Kidney (tissue), 14 donors: ENCODE results near the gene SEPTIN8. TPM values are rescaled to one million over a fixed set of nuclear protein-coding genes. Genes with fewer than 3 reads are reported as not detected.

Source experiments
- DNase-seq, 5 donors: peaks; one replicate each; pipeline ENCODE4 v3.0.0-alpha.2; 2013 to 2020
- FAIRE-seq: peaks from 2 replicates; lab custom pipeline; 2012; peaks lifted over from hg19 to GRCh38; lab: Jason Lieb, UNC
- H3K27ac ChIP-seq, 2 donors: one replicate each; pipeline ENCODE4 v1.7.0; 2013; ENCODE audit warnings: low read depth in 2 of 2, low read length in 2 of 2, inconsistent platforms in 1 of 2
- H3K27me3 ChIP-seq: one replicate; pipeline ENCODE4 v1.7.1; 2013; ENCODE audit warnings: low read length, inconsistent platforms; ENCODE audit not compliant: control insufficient read depth, insufficient read depth
- H3K36me3 ChIP-seq, 3 donors: one replicate each; pipeline versions ENCODE4 v1.7.0 to v1.7.1; 2013; ENCODE audit warnings: low read length in 3 of 3, control low read depth in 1 of 3, inconsistent platforms in 1 of 3; ENCODE audit not compliant: insufficient read depth in 3 of 3, control insufficient read depth in 2 of 3
- H3K4me1 ChIP-seq, 3 donors: one replicate each; pipeline versions ENCODE4 v1.7.0 to v1.7.1; 2013; ENCODE audit warnings: low read length in 3 of 3, inconsistent platforms in 1 of 3, low read depth in 1 of 3; ENCODE audit not compliant: control insufficient read depth in 2 of 3, insufficient read depth in 2 of 3
- H3K4me3 ChIP-seq, 3 donors: one replicate each; pipeline versions ENCODE4 v1.7.0 to v1.8.1; 2013; ENCODE audit warnings: low read length in 3 of 3, control low read depth in 1 of 3, inconsistent platforms in 1 of 3
- H3K9ac ChIP-seq, 3 donors: one replicate each; pipeline versions ENCODE4 v1.7.0 to v1.7.1; 2013; ENCODE audit warnings: low read length in 3 of 3, control low read depth in 1 of 3, inconsistent platforms in 1 of 3
- H3K9me3 ChIP-seq, 3 donors: one replicate each; pipeline versions ENCODE4 v1.7.0 to v1.7.1; 2013; ENCODE audit warnings: low read length in 3 of 3, control low read depth in 1 of 3, inconsistent platforms in 1 of 3; ENCODE audit not compliant: control insufficient read depth in 2 of 3, insufficient read depth in 1 of 3
- intact Hi-C: fragments of 100-400 bp; cut with DNase I; formaldehyde crosslinking; loops from one replicate; pipeline ENCODE4 v1.11.1; 2022
- polyA plus RNA-seq: library from polyadenylated mRNA; stranded (reverse); fragments of 350-450 nt; fragmentation: Illumina TruSeq; extraction: RNeasy Lipid Tissue Mini Kit (QIAGEN cat#74804); gene quantifications from one replicate; pipeline ENCODE4 v1.2.3, GENCODE V29; 2014; ENCODE audit warnings: low read depth, low replicate concordance; ENCODE audit not compliant: insufficient read depth
- total RNA-seq: library from RNA; stranded (reverse); fragmentation: NEBNext Ultra II Directional; extraction: Animal tissue kit (Norgen Biotek cat#: 25700); gene quantifications from one replicate; pipeline ENCODE4 v1.2.1, GENCODE V29; 2021
- TF ChIP-seq, protein P1 (sequence below): IDR thresholded peaks from 3 replicates; pipeline ENCODE4 v1.5.1; 2012; ENCODE audit warnings: mild to moderate bottlenecking, moderate library complexity, borderline replicate concordance; ENCODE audit not compliant: insufficient read depth; ENCODE audit errors: extremely low read depth
- donor health status: control.
- donor health status: control.
- donor health status: control.
- donor health status: control.
- donor health status: control.
- donor health status: DM: yes; HTN: yes; CAD: no.
- donor health status: Normal renal cell carcinoma (clear cell type).

The SEPTIN8 gene
- total and polyA plus RNA-seq, 2 donors from 2014 or later: 24.9 to 54.4 TPM

DNA sequence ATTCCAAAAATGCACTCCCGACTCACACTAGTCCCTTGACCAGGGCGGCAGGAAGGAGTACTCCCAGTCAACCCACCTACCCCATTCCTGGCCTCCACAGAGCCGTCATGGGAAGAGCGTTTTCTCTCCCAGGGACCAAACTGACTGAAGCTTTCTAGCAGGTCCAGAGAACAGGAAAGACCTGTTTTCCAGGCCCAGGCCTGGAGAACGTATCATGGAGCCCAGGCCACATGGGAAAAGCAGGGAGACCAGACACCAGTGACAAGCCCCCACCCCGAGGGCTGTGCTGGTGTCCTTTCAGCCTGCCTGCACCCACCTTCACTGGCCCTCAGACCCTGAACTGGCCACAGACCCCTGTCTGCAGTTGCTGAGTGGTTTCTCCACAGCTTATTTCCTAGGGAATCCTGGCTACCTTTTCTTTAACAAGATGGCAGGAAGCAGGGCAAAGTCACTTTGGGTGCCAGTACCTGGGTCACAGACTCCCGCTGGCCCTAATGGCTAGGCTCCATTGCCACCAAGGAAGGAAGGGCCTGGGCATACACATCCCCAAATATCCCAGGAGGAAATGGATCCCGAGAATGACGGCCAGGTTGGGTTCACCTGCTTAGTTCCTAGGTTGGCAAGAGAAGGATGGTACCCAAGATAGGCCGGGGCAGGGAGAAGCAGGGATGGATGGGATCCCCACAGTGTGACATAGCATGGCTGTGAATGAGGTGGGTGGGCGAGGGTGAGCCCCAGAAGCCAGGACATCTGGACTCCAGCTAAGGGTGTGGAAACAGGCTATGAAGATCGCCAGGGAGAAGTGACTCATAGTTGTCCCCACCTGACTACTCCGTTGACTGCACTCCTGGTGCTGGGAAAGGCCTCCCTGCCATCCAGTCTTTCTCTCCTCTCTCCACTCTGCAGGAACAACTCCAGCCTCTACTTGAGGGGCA is 17.7 kb downstream of the SEPTIN8 start:
- Histone ChIP-seq H3K36me3 (peaks cover 0 to 41% (median 21%) of the 10 kb centered on the region in 3 donors), H3K4me3 (no peak overlapping the region), H3K4me1 (no peaks in the 10 kb centered on the region), H3K27ac (no peak overlapping the region), H3K9ac (no peak overlapping the region), H3K9me3 (no peaks in the 10 kb centered on the region), H3K27me3 (no peaks in the 10 kb centered on the region)
- intact Hi-C loops: no loop called here
- TF ChIP-seq, protein P1, sequence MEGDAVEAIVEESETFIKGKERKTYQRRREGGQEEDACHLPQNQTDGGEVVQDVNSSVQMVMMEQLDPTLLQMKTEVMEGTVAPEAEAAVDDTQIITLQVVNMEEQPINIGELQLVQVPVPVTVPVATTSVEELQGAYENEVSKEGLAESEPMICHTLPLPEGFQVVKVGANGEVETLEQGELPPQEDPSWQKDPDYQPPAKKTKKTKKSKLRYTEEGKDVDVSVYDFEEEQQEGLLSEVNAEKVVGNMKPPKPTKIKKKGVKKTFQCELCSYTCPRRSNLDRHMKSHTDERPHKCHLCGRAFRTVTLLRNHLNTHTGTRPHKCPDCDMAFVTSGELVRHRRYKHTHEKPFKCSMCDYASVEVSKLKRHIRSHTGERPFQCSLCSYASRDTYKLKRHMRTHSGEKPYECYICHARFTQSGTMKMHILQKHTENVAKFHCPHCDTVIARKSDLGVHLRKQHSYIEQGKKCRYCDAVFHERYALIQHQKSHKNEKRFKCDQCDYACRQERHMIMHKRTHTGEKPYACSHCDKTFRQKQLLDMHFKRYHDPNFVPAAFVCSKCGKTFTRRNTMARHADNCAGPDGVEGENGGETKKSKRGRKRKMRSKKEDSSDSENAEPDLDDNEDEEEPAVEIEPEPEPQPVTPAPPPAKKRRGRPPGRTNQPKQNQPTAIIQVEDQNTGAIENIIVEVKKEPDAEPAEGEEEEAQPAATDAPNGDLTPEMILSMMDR: no peak
- DNase-seq: peak in 3 of 5 donors; percentile 47 to 66 (median 52)
- no peak for FAIRE-seq

DNA sequence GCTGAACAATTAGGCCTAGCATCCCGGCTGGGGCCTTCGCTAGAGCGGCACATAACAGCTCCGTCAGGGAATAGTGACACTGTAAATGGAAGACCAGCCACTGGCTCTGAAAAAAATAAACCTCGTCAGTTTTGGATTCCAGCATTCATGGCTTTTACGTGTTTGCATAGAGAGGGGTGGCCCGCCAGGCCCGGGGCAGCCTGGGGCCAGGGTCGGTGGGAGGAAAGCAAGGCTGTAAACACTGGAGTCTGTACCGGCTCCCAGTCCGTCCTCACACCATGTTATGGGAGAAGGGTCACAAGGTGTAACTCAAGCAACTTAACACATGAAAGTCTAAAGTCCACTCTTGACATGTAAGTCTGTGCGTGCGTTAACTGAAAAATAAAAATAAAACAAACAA is 18.6 kb downstream of the SEPTIN8 start:
- DNase-seq (no peak), FAIRE-seq (no peak)
- Histone ChIP-seq H3K27me3 (no peaks in the 10 kb centered on the region), H3K4me3 (no peak overlapping the region), H3K9me3 (no peaks in the 10 kb centered on the region), H3K9ac (no peak overlapping the region), H3K27ac (no peak overlapping the region), H3K4me1 (peaks cover 0 to under 1% (median 0%) of the 10 kb centered on the region in 3 donors), H3K36me3 (peaks cover 0 to 38% (median 15%) of the 10 kb centered on the region in 3 donors)
- TF ChIP-seq, protein P1: no peak
- intact Hi-C loops: no loop called here

DNA sequence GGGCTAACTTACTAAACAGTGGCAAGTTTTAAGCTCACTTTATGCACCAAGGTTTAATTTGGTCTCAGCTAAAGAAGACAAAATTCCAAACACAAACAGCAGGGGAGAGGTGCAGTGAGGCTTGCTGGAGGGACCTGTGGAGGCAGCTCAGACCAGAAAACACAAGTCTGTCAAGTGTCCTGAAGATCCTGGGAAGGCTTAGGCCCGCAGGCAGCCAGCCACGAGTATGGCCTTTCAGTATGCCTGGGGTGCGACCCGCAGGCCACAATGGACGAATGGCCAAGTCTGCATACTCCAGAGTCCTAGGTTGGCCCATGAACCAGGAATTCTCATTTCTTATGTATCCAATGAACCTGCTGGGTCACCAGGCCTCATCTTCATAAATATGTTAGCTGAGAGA is 20.5 kb downstream of the SEPTIN8 start:
- Histone ChIP-seq H3K36me3 (peaks cover 0 to 29% (median 11%) of the 10 kb centered on the region in 3 donors), H3K27ac (no peak overlapping the region), H3K9me3 (no peaks in the 10 kb centered on the region), H3K4me3 (no peak overlapping the region), H3K9ac (no peak overlapping the region), H3K4me1 (peaks cover 0 to 10% (median 0%) of the 10 kb centered on the region in 3 donors), H3K27me3 (no peaks in the 10 kb centered on the region)
- intact Hi-C loops: no loop called here
- no peak for FAIRE-seq
- no peak for DNase-seq
- TF ChIP-seq, protein P1: no peak
